Activated CD8-positive, alpha-beta memory T cell treated with anti-CD3 and anti-CD28 coated beads for 1 hour (primary cell): Measurements from ENCODE around the gene NAA20.

Experiments
- DNase-seq, 2 donors: peaks; one replicate each; pipeline ENCODE4 v3.0.0-alpha.2; 2020; ENCODE audit warnings: low read depth in 1 of 2; ENCODE audit errors: extremely low read depth in 1 of 2

NAA20 gene, protein sequence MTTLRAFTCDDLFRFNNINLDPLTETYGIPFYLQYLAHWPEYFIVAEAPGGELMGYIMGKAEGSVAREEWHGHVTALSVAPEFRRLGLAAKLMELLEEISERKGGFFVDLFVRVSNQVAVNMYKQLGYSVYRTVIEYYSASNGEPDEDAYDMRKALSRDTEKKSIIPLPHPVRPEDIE

DNA sequence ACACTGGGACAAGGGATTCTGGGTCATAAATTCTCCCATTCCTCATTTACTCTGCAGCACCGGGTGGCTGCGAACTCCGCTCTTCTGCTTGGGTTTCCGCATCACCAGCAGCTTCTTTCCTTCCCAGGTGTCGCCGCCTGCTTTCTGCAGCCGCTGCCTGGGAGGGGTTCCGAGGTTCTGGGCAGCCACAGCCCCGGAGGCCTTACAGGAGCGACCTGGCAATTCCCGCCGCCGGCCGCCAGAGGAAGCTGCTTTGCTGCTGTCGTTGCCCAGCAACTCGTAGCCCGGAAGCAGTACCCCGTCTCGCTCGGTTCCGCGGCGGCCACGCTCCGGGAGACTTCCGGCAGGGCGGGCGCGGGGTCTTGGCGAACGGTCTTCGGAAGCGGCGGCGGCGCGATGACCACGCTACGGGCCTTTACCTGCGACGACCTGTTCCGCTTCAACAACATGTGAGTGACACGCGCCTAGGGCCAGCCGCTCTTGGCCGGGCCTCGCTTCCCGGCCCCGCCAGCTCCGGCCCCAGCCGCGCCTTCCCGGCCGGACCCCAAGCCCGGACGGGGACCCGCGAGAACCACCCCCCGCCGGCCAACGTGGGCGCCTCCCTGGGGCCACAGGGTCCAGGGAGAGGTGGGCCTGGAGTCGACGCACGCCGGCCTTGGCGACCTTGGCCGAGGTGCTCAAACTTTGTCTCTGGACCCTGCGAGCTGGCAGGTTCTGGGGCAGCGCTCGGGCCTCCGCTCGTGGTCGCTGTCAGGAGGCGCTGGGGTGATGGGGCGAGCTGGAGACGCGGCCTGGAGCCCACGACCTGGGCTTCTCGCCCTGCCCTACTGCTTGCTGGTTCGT, at the start of gene NAA20:
Gene NAA20, plus strand, starts transcription at position 362 of the 843 bp plus-strand sequence. Its CDS starts 35 bp downstream, at position 397.
- peak; percentile 74 to 82 for DNase-seq

DNA sequence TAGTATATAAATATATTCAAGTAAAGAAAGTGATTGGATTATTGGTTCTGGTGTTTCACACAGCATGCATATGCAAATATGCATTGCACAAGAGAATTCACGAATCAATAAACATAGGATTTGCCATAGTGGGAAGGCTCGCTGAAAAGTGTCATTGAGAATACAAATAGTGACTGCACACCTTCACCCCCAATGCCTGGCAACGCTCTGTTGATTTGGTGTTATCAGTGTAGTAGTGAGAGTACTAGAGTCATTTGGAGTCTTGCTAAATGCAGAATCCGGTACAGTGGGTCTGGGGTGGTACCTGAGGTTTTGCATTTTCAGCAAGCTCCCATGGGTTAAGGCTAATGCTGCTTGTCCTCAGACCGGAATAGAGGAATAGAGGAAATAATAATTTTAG, 49.7 kb upstream of the NAA20 start:
- no peak for DNase-seq

DNA sequence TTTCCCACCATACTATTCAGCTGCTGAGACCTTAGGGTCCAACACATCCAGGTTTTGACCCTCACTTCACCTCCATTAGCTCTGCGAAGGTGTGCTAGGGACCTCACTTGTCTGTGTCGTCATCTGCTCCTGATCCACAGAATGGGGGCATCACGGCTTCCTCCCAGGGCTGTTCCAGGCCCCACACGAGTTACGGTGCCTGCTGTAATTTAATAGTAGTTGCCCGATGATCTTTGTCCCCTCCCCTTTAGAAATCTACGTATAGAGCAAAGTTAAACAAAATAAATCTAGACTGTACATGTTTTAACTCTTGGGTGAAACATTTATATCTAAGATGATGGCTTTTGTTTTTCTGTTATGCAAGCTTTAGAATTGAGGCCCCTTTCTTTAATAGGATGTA, 49.1 kb upstream of the NAA20 start:
- no peak for DNase-seq

GRCh38 chr20:19968466-19969073, 48.6 kb upstream of the NAA20 start:
- DNase-seq = no peak

- DNase-seq = no peak
Measured at GRCh38 chr20:19969106-19969505, 48.1 kb upstream of the NAA20 start.

GRCh38 chr20:19969507-19970255, 47.5 kb upstream of the NAA20 start:
- DNase-seq = no peak

DNA sequence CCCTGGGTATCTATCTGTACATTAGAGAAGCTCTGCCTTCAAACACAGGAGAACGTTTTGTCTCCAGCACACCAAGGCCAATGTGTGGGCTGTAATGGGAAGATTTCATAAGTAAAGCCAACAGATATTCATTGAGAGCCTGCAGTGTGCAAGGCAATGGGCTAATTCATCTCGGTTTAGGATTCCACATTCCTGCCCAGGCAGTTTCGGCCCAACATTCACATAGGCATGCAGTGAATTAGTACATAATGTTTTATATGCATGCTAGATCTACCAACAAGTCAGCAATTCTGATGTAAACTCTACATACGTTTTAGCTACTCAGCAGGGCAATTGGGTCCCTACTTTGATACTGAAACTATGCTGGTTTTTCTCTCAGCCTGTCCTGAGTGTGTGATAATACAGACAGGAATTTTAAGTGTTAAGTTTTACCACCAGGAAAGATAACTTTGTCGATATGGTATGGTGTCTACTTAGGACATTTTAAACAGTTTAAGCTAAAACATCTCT, 46.9 kb upstream of the NAA20 start:
- DNase-seq = no peak

DNA sequence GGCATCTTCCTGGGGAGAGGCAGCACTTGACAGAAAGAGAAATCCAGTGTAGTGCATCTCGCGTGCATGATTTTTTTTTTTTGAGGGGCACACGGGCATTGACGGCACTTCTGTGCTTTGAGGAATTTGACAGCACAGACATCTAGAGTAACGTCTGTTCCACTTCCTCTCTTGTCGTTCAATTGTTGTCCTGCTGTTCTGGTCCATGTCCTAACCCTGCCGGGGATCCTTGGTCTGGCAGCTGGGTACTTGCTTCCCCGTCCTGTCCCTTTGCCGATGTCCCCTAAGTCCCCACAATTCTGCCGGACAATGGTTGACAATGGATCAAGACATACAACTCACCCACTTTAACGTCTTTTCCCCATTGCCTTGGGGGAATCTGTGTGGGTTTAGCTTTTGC, 46.0 kb upstream of the NAA20 start:
- DNase-seq = no peak

DNA sequence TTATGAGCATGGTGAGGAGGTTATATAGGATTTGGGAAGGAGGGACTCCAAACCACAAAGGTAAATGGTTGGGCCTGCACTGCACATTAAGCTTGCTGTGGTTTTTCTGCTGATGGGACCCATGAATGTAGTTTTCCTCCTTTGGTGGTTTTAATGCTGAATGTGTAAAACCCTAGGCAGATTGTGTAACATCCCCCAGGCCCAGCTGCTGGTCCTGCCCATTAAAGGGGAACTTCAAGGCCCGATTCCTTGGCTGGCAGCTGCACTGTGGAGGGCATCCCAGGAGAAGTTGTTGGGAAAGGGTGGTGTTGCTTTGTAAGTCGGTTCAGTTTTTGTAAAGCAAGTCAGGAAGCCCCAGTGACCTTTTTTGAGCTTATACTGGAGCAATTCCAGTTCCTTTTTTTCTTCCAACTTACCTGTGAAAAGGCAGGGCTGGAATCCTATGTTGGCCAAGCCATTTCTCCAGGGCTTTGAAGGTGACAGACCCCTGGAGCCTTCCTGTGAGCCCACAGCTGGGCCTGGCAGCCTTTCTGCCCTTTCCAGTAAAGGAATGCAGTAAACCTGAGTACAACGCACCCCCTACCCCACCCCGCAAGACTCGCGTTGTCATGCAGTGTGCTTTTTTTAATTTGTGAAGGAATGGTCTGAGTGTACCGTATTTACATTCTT, 43.1 kb upstream of the NAA20 start:
- DNase-seq = no peak

DNA sequence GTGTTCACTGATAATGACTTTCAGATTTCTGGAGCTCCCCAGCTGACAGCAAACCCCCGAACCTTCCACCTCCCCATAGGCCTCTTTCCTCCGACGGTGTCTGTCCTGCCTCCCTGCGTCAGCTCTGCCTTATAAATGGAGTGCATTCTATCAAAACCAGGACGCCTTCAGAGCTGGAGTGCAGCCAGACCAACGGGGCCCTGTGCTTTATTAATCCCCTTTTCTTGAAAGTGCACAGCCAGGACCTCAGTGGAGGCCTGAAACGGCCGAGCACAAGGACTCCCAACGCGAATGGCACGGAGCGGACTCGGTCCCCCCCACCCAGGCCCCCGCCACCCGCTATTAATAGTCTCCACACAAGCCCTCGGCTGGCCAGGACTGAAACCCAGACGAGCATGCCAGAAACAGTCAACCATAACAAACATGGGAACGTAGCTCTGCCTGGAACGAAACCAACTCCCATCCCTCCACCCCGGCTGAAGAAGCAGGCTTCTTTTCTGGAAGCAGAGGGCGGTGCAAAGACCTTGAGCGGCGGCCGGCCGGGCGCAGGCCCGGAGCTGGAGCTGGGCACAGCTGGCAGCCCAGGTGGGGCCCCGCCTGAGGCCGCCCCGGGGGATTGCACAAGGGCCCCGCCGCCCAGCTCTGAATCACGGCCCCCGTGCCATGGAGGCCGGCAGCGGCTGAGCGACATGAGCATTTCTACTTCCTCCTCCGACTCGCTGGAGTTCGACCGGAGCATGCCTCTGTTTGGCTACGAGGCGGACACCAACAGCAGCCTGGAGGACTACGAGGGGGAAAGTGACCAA, 42.3 kb upstream of the NAA20 start:
- no peak for DNase-seq

GRCh38 chr20:19975436-19975799, 41.7 kb upstream of the NAA20 start:
- DNase-seq = no peak

GRCh38 chr20:19975901-19976300, 41.3 kb upstream of the NAA20 start:
- DNase-seq = no peak

GRCh38 chr20:19976595-19977372, 40.4 kb upstream of the NAA20 start:
- DNase-seq = no peak

DNA sequence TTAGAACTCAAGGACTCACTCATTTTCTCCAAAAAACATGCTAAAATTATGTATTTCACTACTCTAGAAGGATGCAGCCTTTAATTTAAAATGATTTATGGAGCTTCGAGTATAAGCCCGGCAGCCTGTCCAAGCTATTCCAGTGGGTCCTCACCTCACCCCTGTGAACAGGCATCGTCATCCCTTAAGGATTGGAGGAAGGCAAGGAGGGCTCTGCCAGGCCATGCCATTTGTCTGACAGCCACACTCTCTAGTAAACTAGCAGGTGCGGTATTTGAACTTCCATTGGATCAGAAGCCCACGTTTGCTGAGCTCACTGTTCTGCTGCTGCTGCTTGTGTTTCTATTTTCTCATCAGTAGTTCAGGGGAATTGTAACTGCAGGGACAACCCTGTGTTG, 39.8 kb upstream of the NAA20 start:
- DNase-seq = no peak

DNA sequence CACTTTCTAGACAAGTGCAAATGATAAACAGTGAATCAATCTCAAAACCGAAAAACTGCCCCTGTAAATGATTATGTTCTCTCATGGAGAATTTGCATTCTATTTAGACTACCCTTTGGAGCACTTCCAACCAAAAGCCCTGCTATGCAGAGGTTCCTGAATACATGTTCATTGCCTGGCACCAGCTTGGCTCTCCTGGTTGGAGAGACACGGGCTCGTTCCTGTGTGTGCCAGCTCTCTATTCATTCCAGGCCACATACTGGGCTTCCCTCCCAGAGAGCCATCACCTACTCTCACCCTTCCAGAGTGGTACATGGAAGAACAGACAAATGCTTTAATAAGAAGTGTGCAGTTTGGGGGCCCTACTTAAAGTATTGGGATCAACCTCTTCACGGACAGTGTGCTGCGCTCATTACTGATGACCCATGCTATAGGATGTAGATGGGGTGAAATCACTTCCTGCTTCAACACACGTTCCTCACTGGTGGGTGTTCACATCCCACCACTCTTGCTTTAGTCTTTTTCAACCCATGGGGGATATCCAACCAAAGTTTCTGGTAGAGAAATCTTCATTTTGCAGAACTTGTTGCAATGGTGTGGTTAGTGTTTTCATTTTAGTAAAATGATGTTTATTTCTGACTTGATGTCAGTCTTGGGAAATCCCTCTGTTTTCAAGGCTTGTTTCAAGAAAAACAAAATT, 38.5 kb upstream of the NAA20 start:
- no peak for DNase-seq

DNA sequence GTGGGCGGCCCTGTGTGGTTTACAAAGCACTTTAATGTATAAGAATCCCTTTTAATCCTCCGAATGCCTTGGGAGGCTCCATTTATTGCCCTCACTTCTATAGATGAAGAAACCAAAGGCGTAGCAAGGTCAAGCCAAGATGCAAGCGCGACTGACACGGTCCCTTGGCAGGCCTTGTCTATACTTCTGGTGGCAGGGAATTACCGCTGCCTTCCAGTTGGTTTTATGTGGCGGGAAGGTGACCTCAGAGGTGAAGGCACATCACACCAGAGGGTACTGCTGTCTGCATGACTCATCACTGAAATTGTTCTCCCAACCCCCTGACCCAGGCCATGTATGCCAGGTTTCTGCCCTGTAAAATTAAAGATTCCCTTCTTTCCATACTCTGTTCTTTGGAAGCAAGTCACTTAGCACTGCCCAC, 36.1 kb upstream of the NAA20 start:
- no peak for DNase-seq

GRCh38 chr20:19986419-19986818, 30.7 kb upstream of the NAA20 start:
- DNase-seq = no peak

- DNase-seq = no peak
Measured at GRCh38 chr20:19987046-19987445, 30.1 kb upstream of the NAA20 start.
